ENCODE data around the gene RIN2. TPM values are rescaled to one million over a fixed set of nuclear protein-coding genes. Genes with fewer than 3 reads are reported as not detected.

RIN2 gene
- total RNA-seq, 1 experiment from 2014 or later, result 1.5 TPM

DNA sequence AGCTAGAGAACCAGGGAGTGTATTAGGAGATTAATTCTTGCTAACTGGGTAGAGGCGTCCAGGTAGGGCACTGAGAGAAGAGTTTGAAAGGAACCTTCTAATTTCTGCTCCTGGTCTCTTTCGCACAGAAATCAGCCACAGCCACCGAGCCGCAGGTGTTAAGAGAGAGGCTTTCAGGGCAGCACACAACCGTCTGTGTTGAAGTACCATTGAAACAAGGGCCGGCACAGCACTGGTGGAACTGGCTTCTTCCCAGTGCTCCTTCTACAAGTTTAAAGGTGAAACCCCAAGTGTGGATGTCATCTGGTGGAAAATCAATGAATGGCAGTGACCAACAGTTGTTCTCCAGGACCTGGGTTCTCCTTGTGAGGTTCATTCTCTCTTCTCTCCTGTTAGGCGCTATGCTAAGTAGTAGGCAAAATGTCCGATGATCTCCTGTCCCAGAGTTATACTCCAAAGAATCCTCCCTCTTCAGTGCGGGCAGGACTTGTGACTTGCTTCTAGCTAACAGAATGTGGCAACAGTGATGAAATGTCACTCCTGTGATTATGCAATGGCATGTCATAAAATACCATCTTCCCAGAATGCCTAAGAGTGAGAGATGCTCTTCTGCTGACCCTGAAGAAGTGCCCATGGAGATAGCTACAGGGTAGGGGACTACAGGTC lies 15.0 kb upstream of the RIN2 start:
- no peaks in the 10 kb centered on the region for H3K9me3 ChIP-seq (ENCODE audit: control insufficient read depth in 1 of 2, insufficient read depth in 1 of 2, low read depth in 1 of 2, low read length in 2 of 2)
- H3K79me2 ChIP-seq (ENCODE audit: insufficient read depth, low read length), result no peaks in the 10 kb centered on the region
- ATAC-seq (no peak), DNase-seq (ENCODE audit: low read depth, low spot score) (no peak)
- H3K9ac ChIP-seq (ENCODE audit: low read length), result no peak overlapping the region
- no TSS peak for BruUV-seq (replicated peaks)
- H4K20me1 ChIP-seq (ENCODE audit: insufficient read depth), result no peaks in the 10 kb centered on the region
- intact Hi-C loops (cut with micrococcal nuclease), result no loop called here
- TF ChIP-seq, protein P1, sequence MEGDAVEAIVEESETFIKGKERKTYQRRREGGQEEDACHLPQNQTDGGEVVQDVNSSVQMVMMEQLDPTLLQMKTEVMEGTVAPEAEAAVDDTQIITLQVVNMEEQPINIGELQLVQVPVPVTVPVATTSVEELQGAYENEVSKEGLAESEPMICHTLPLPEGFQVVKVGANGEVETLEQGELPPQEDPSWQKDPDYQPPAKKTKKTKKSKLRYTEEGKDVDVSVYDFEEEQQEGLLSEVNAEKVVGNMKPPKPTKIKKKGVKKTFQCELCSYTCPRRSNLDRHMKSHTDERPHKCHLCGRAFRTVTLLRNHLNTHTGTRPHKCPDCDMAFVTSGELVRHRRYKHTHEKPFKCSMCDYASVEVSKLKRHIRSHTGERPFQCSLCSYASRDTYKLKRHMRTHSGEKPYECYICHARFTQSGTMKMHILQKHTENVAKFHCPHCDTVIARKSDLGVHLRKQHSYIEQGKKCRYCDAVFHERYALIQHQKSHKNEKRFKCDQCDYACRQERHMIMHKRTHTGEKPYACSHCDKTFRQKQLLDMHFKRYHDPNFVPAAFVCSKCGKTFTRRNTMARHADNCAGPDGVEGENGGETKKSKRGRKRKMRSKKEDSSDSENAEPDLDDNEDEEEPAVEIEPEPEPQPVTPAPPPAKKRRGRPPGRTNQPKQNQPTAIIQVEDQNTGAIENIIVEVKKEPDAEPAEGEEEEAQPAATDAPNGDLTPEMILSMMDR (IDR thresholded peaks at IDR 0.05 in 2 of 3, conservative IDR thresholded peaks at IDR 0.05 in 1 of 3; ENCODE audit: borderline replicate concordance in 1 of 3, insufficient read depth in 1 of 3, low read depth in 2 of 3, low read length in 2 of 3), result no peak
- TF ChIP-seq CEBPB (IDR thresholded peaks at IDR 0.05; ENCODE audit: low read depth), result 0 out of 2 replicates have a peak, but pooled peaks have one; percentile 17
- POLR2A ChIA-PET, result no interaction called here
- no peak overlapping the region for H2AFZ ChIP-seq (ENCODE audit: low read depth, low read length, poor library complexity, severe bottlenecking)
- RAD21 ChIA-PET (ENCODE audit: low non-redundant PET in 1 of 2, low total read pairs in 2 of 2, uncharacterized antibody in 2 of 2, unreplicated experiment in 2 of 2), result no interaction called here
- H3K4me1 ChIP-seq (ENCODE audit: control insufficient read depth in 1 of 2, insufficient read depth in 2 of 2, low read length in 2 of 2), result peaks cover 0 to 8% of the 10 kb centered on the region in 2 experiments; a peak in 1 of 4 replicates
- CTCF ChIA-PET, result no interaction called here
- H3K27ac ChIP-seq (ENCODE audit: low read depth, low read length), result no peak overlapping the region
- H3K27me3 ChIP-seq (ENCODE audit: insufficient read depth, low read length), result no peaks in the 10 kb centered on the region; the same call in 1 of the 2 replicates
- H3K4me3 ChIP-seq (replicated peaks in 1 of 2; ENCODE audit: low read depth in 1 of 2, low read length in 2 of 2), result no peak overlapping the region
- H3K4me2 ChIP-seq (ENCODE audit: low read length), result no peak overlapping the region
- H3K9me2 ChIP-seq (ENCODE audit: insufficient read depth), result no peaks in the 10 kb centered on the region
- no peaks in the 10 kb centered on the region for H3K36me3 ChIP-seq (ENCODE audit: control insufficient read depth in 1 of 2, insufficient read depth in 2 of 2, low read length in 2 of 2)

DNA sequence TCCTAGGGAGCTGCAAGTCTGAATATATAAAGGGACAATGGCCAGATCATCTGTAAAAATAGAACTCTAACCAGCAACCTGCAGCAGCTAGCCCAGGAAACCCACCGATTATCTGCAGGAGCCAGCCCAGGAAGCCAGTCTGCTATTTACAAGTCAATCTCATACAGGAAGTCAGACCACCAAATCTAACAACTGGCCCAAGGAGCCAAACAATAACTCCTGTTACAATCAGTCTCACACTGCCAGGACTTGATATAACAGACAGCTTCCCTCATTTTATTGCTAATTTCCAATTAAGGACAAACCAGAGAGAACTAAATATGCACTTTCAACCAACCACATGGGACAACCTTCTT lies 14.4 kb upstream of the RIN2 start:
- TF ChIP-seq POLR2AphosphoS5 (IDR thresholded peaks at IDR 0.05; ENCODE audit: low read depth, low read length) (no peak), SIN3A (IDR thresholded peaks at IDR 0.05; ENCODE audit: low read depth) (no peak), EGR1 (IDR thresholded peaks at IDR 0.05; ENCODE audit: low read depth) (no peak), ELF1 (IDR thresholded peaks at IDR 0.05; ENCODE audit: borderline replicate concordance, low read depth) (no peak), ZFX (IDR thresholded peaks at IDR 0.05) (no peak), EZH2phosphoT487 (IDR thresholded peaks at IDR 0.05; ENCODE audit: borderline replicate concordance) (no peak), POLR2A (IDR thresholded peaks at IDR 0.05; ENCODE audit: borderline replicate concordance, extremely low read depth, insufficient read depth, insufficient read length) (no peak)
- TF ChIP-seq, protein P2, sequence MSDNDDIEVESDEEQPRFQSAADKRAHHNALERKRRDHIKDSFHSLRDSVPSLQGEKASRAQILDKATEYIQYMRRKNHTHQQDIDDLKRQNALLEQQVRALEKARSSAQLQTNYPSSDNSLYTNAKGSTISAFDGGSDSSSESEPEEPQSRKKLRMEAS (IDR thresholded peaks at IDR 0.05), result no peak
- TF ChIP-seq, protein P3, sequence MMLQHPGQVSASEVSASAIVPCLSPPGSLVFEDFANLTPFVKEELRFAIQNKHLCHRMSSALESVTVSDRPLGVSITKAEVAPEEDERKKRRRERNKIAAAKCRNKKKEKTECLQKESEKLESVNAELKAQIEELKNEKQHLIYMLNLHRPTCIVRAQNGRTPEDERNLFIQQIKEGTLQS (IDR thresholded peaks at IDR 0.05), result no peak
- H3K27ac ChIP-seq (ENCODE audit: low read depth, low read length), result no peak overlapping the region
- ATAC-seq, result no peak
- no peak overlapping the region for H3K4me2 ChIP-seq (ENCODE audit: low read length)
- H3K9me3 ChIP-seq (ENCODE audit: control insufficient read depth in 1 of 2, insufficient read depth in 1 of 2, low read depth in 1 of 2, low read length in 2 of 2), result no peaks in the 10 kb centered on the region
- no peak overlapping the region for H3K4me3 ChIP-seq (replicated peaks in 1 of 2; ENCODE audit: low read depth in 1 of 2, low read length in 2 of 2)
- no peaks in the 10 kb centered on the region for H3K9me2 ChIP-seq (ENCODE audit: insufficient read depth)
- H3K4me1 ChIP-seq (ENCODE audit: control insufficient read depth in 1 of 2, insufficient read depth in 2 of 2, low read length in 2 of 2), result peaks cover 0 to 8% of the 10 kb centered on the region in 2 experiments; a peak in 1 of 4 replicates
- H3K79me2 ChIP-seq (ENCODE audit: insufficient read depth, low read length), result no peaks in the 10 kb centered on the region
- DNase-seq (ENCODE audit: low read depth, low spot score), result no peak
- H2AFZ ChIP-seq (ENCODE audit: low read depth, low read length, poor library complexity, severe bottlenecking), result no peak overlapping the region
- intact Hi-C loops (cut with micrococcal nuclease), result no loop called here
- H3K27me3 ChIP-seq (ENCODE audit: insufficient read depth, low read length), result no peaks in the 10 kb centered on the region; the same call in 1 of the 2 replicates
- ChIA-PET POLR2A (no interaction called here), RAD21 (ENCODE audit: low non-redundant PET in 1 of 2, low total read pairs in 2 of 2, uncharacterized antibody in 2 of 2, unreplicated experiment in 2 of 2) (no interaction called here), CTCF (no interaction called here)
- no peaks in the 10 kb centered on the region for H4K20me1 ChIP-seq (ENCODE audit: insufficient read depth)
- BruUV-seq (replicated peaks), result no TSS peak
- H3K36me3 ChIP-seq (ENCODE audit: control insufficient read depth in 1 of 2, insufficient read depth in 2 of 2, low read length in 2 of 2), result no peaks in the 10 kb centered on the region
- no peak overlapping the region for H3K9ac ChIP-seq (ENCODE audit: low read length)

All from HCT116 (cell line).